Activated CD4-positive, alpha-beta T cell treated with anti-CD3 and anti-CD28 coated beads, Interleukin-2, amount 10 ng/mL, durations not matched to agents 7 days and 5 days (primary cell): Measurements from ENCODE around the gene ARFIP2. TPM values are rescaled to one million over a fixed set of nuclear protein-coding genes. Genes with fewer than 3 reads are reported as not detected.
"Not testable (repeated sequence)": the region's sequence is repeated elsewhere in the genome, so short reads cannot be mapped to it uniquely, and the experiment has no call there.

Experiments
- CTCF ChIA-PET: fragments of 350-600 bp; sonication (Branson Sonifier 250); formaldehyde crosslinking; loops from one replicate; lab custom pipeline; 2021; ENCODE audit warnings: antibody characterized with exemption; lab: Charles Lee
- POLR2A ChIA-PET: fragments of 350-600 bp; sonication (Branson Sonifier 250); formaldehyde crosslinking; loops from one replicate; lab custom pipeline; 2021; ENCODE audit warnings: antibody characterized with exemption; lab: Charles Lee
- DNase-seq: peaks from one replicate; pipeline ENCODE4 v3.0.0-alpha.2; 2020
- H3K27ac Mint-ChIP-seq: one replicate; pipeline ENCODE4 v1.8.0; 2021; ENCODE audit warnings: mild to moderate bottlenecking, moderate library complexity, mixed read lengths
- H3K27me3 Mint-ChIP-seq: one replicate; pipeline ENCODE4 v1.8.0; 2021; ENCODE audit warnings: mixed read lengths
- H3K36me3 Mint-ChIP-seq: one replicate; pipeline ENCODE4 v1.8.0; 2021; ENCODE audit warnings: low read depth, mixed read lengths
- H3K4me1 Mint-ChIP-seq: one replicate; pipeline ENCODE4 v1.8.0; 2021; ENCODE audit warnings: mixed read lengths
- H3K4me3 Mint-ChIP-seq: one replicate; pipeline ENCODE4 v1.8.0; 2021; ENCODE audit warnings: mild to moderate bottlenecking, moderate library complexity, mixed read lengths
- H3K9me3 Mint-ChIP-seq: one replicate; pipeline ENCODE4 v1.8.0; 2021; ENCODE audit warnings: mixed read lengths
- total RNA-seq, 2 experiments: library from RNA; stranded (reverse); gene quantifications; one replicate each; pipeline ENCODE4 v1.2.3, GENCODE V29; 2021

Gene ARFIP2, protein sequence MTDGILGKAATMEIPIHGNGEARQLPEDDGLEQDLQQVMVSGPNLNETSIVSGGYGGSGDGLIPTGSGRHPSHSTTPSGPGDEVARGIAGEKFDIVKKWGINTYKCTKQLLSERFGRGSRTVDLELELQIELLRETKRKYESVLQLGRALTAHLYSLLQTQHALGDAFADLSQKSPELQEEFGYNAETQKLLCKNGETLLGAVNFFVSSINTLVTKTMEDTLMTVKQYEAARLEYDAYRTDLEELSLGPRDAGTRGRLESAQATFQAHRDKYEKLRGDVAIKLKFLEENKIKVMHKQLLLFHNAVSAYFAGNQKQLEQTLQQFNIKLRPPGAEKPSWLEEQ
- 10 to 100 TPM; 39.0 to 40.6 TPM for total RNA-seq

DNA sequence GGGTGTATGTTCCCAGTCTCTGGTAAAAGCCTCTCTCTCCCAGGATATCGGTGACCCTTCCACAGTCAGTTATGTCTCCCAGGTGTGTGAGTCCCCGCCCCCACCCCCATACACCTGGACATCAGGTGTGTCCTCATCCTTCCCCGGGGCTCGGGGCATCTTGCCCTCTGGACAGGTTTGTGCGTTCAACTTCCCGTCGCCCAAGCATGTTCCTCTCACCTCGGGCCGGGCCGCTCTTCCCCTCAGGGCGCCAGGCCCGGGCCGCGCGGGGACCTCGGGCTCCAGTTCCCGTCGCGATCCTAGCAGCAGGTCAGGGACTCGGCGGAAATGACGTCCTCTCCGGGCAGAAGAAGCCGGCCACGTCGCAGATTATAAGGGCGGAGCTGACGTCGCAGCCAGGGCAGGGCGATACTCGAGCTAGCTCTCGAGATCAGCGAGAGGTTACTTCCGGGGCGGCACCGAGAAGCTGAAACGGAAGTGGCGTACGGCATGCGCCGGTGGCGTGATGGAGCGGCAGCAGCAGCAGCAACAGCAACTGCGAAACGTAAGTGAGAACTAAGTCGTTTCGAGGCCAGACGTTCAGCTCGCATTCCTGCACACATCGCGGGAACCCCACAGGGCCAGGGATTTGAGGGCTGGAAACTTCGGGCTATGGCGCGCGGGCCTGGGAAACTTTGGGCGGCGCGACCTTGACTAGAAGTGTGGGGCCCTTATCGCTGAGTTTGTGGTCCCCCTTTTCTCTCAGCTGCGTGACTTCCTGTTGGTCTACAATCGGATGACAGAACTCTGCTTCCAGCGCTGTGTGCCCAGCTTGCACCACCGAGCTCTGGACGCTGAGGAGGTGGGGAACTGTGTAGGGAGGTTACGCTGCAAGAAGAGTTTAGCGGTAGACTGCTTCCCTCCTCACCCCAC lies at the start of gene ARFIP2, which contains the start of gene TIMM10B:
Gene ARFIP2, minus strand, starts transcription at position 320 of the 912 bp plus-strand sequence. CDS start 910 bp downstream, outside the sequence.
Gene TIMM10B, plus strand, starts transcription at position 490 of the 912 bp plus-strand sequence. Its CDS starts 16 bp downstream, at position 506.
- Mint-ChIP-seq H3K27ac (peak within 1 kb of the TSS; percentile 93), H3K9me3 (no peaks in the 10 kb centered on the region), H3K4me1 (peaks cover 37% of the 10 kb centered on the region), H3K27me3 (no peaks in the 10 kb centered on the region), H3K36me3 (peaks cover 30% of the 10 kb centered on the region), H3K4me3 (peak within 1 kb of the TSS; percentile 82)
- ChIA-PET CTCF (interaction anchor here (0.8 to 2.3 kb wide), 9 partner anchors 10 to 113 kb away, joined by 3 to 12 read pairs (median 3); partner anchors contain the start of gene DNHD1), POLR2A (interaction anchor here (0.6 kb wide), 3 partner anchors 15 to 138 kb away, joined by 3 to 4 read pairs (median 3); partner anchors contain the start of gene TPP1)
- DNase-seq = peak; percentile 98

DNA sequence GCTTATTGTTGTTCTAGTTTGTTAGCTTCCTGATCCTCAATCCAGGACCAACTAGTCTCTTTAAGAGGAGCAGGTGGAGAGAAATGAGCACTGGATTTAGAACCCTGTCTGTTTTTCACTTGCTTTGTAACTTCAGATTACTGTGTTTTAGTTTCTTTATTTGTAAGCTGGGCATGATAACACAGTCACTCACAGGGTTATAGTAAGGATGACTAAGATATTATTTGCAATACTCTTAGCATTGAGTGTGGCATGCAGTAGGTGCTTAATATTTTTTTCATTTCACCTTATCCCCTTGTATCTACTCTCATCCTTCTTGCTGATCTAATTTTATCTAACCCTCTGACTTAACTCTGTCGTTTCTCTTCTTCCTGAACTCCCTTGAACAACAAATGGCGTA lies 49.7 kb upstream of the ARFIP2 start:
- ChIA-PET POLR2A (no interaction called here), CTCF (interaction anchor here (0.6 to 1.6 kb wide), 24 partner anchors 9 to 983 kb away, joined by 3 to 12 read pairs (median 3); partner anchors contain the start of genes DNHD1, ILK, MRPL17 and PPFIBP2)
- no peak for DNase-seq
- peaks cover 17% of the 10 kb centered on the region for H3K36me3 Mint-ChIP-seq
- H3K4me3 Mint-ChIP-seq = no peak overlapping the region
- no peaks in the 10 kb centered on the region for H3K9me3 Mint-ChIP-seq
- no peak overlapping the region for H3K27ac Mint-ChIP-seq
- no peaks in the 10 kb centered on the region for H3K27me3 Mint-ChIP-seq
- H3K4me1 Mint-ChIP-seq = peaks cover 18% of the 10 kb centered on the region

DNA sequence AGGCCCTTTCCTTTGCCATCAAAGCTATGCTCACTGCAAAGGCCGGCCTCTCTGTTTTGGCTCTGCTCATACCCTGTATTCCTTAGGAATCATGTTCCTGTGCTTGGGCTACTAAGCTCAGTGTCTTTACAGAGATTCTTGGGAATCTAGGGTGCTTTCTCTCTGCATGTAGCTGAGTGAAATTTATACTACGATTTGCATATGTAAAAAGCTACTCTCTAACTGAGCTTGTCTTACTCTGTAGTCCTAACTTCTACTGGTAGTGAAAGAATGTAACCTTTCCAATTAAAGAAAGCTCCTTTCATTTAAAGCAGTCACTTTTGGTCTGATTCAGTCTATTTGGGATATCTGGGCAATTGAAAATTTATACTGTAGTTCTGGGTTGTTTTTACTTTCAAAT lies 48.1 kb upstream of the ARFIP2 start:
- ChIA-PET CTCF (interaction anchor here (0.9 to 2.0 kb wide), 4 partner anchors 10 to 150 kb away, joined by 3 to 4 read pairs (median 4); no protein-coding TSS in a partner anchor), POLR2A (no interaction called here)
- Mint-ChIP-seq H3K4me1 (peaks cover 30% of the 10 kb centered on the region), H3K36me3 (peaks cover 27% of the 10 kb centered on the region), H3K4me3 (no peak overlapping the region), H3K27ac (no peak overlapping the region), H3K9me3 (no peaks in the 10 kb centered on the region), H3K27me3 (no peaks in the 10 kb centered on the region)
- no peak for DNase-seq

DNA sequence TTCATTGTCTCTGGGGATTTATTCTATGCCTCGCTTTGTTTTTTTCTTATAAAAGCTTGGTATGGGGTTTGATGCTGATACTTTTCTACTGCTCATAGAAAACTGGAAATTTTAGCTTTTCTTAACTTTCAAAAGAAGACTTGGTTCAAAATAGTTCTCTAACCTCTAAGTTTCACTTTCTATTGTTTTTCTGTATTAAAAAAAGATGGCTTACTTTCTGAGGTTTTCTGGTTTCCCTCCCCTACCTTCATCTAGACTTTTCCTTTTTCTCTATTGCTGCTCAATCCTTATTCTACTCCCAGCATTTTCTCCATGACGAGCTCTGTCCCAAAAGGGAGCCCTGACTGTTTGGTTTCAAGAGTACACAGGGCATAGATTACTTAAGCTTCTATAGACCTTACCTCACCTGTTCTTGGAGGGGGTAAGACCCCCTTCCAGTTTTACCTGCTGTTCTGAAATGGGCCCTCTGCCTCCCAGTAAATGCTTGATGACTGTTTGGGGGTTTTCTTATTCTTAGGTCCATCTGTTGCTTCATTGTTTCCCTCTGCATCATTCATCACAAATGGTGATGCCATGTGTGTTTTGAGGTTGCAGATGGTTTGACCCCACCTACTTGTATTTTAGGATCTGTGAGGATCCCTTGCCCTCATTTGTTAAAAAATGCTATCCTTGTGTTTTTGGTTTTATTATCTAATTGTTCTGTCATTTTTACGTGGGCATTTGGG lies 45.4 kb upstream of the ARFIP2 start:
- ChIA-PET CTCF (interaction anchor here (1.2 kb wide), 1 partner anchor 157 kb away, joined by 3 read pairs; the partner anchor contains the start of gene MRPL17), POLR2A (no interaction called here)
- Mint-ChIP-seq H3K36me3 (peaks cover 35% of the 10 kb centered on the region), H3K27ac (peak overlapping the region; percentile 94), H3K4me1 (peaks cover 36% of the 10 kb centered on the region), H3K9me3 (no peaks in the 10 kb centered on the region), H3K4me3 (peak overlapping the region; percentile 66), H3K27me3 (no peaks in the 10 kb centered on the region)
- no peak for DNase-seq

DNA sequence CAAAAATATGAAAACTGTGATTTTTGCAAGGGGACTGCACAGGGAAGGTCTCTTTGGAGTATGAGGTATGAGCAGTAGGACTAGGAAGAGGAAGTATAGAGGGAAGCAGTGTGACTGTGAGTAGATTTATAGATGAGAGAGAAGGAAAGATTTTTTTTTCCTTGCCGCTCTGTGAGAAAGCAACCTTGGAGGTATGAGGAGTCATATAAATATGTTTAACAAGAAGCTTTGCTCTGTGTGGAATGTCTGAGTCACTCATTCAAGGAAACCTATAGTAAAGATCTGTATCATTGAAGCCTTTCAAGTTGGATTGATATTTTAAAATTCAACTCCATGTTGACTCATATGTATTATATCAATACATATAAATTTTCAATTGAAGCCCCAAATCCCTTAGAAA lies 42.1 kb upstream of the ARFIP2 start:
- Mint-ChIP-seq H3K4me3 (no peak overlapping the region), H3K9me3 (no peaks in the 10 kb centered on the region), H3K27me3 (no peaks in the 10 kb centered on the region), H3K27ac (no peak overlapping the region), H3K4me1 (peaks cover 36% of the 10 kb centered on the region), H3K36me3 (peaks cover 42% of the 10 kb centered on the region)
- no peak for DNase-seq
- ChIA-PET POLR2A (interaction anchor here (0.6 kb wide), 1 partner anchor 88 kb away, joined by 3 read pairs; the partner anchor contains the start of gene TAF10), CTCF (interaction anchor here (1.1 to 2.5 kb wide), 4 partner anchors 10 to 144 kb away, joined by 3 to 11 read pairs (median 4); no protein-coding TSS in a partner anchor)

DNA sequence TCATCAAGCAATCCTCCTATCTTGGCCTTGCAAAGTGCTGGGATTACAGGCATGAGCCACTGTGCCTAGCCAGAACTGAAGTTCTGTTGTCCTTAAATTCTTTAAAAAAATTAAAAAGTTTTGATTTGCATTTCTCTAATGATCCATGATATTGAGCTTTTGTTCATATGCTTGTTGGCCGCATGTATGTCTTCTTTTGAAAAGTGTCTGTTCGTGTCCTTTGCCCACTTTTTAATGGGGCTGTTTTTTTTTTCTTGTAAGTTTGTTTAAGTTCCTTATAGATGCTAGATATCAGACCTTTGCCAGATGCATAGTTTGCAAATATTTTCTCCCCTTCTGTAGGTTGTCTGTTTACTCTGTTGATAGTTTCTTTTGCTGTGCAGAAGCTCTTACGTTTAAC lies 40.8 kb upstream of the ARFIP2 start:
- Mint-ChIP-seq H3K4me1 (peaks cover 29% of the 10 kb centered on the region), H3K36me3 (peaks cover 36% of the 10 kb centered on the region)
- H3K27me3 Mint-ChIP-seq, H3K27ac Mint-ChIP-seq, POLR2A ChIA-PET, CTCF ChIA-PET, H3K9me3 Mint-ChIP-seq, H3K4me3 Mint-ChIP-seq, DNase-seq: not testable (repeated sequence)

DNA sequence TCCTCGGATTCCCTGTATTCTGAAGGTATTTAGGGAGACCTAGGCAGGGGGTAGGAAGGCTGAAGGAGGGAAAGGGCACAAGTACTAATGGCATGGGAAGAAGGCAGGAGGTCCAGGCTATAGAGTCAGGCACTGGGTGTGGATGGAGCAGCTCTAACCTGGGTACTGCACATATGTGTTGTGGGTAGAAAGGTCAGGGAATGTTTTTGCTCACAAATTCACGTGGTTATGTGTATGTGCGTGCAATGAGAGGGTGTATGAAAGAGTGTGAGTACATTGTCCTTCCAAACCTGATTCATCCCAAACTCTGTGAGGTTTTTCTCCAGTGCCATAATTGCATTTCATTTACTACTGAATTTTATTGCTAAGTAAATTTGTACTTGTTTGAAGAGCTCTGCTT lies 39.1 kb upstream of the ARFIP2 start:
- Mint-ChIP-seq H3K4me1 (peaks cover 16% of the 10 kb centered on the region), H3K27ac (no peak overlapping the region), H3K9me3 (no peaks in the 10 kb centered on the region), H3K4me3 (no peak overlapping the region), H3K27me3 (no peaks in the 10 kb centered on the region), H3K36me3 (peaks cover 27% of the 10 kb centered on the region)
- ChIA-PET POLR2A (no interaction called here), CTCF (interaction anchor here (1.2 kb wide), 1 partner anchor 9 kb away, joined by 4 read pairs; no protein-coding TSS in a partner anchor)
- DNase-seq = no peak

DNA sequence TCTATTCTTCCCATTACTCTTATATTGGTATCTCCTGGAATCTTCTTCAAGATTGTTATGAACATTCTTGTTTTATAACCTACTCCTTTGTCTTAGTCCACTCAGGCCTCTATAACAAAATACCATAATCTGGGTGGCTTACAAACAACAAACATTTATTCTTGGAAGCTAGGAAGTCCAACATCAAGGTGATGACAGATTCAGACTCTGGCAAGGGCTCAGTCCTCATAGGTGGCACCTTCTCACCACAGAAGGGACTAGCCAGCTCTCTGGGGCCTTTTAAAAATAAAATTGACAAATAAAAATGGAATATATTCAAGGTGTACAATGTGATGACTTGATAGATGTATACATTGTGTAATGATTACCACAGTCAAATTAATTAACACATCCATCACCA lies 35.7 kb upstream of the ARFIP2 start:
- POLR2A ChIA-PET = no interaction called here
- CTCF ChIA-PET = interaction anchor here (0.7 kb wide), 1 partner anchor 14 kb away, joined by 3 read pairs; no protein-coding TSS in a partner anchor

DNA sequence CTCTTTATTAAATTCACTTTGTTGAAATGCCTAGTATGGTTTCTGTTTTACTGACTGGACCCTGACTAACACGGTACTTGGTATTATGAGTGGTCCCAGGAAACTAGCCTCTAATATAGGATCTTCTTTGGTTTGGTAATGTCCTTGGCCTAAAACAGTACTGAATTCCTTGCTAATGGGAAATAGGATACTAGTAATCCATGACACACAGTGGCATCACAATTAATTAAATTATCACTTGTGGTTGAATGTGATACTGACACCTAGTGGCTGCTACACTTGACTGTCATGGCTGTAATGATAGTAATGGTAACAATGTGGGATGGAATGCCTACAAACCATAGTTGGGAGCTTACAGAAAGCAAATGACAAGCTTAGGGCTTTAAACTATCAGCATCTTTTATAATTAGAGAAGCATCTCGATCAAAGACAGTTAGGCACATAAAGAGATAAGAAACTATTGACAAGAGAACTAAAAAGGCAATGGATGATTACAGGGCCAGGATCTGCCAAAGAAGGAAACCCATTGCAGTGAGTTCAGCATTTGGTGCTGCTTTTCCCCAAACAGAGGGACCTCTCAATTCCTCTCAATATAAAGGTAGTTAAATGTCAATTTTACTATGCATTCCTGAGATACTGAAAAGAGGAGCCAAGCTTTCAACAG lies 24.6 kb upstream of the ARFIP2 start:
- Mint-ChIP-seq H3K9me3 (no peaks in the 10 kb centered on the region), H3K4me1 (peaks cover 4% of the 10 kb centered on the region)

More for the DNA sequence above, 35.7 kb upstream of the ARFIP2 start:
- Mint-ChIP-seq H3K27ac (no peak overlapping the region), H3K9me3 (no peaks in the 10 kb centered on the region), H3K27me3 (no peaks in the 10 kb centered on the region), H3K4me3 (no peak overlapping the region), H3K36me3 (peaks cover 22% of the 10 kb centered on the region), H3K4me1 (no peaks in the 10 kb centered on the region)
- DNase-seq = no peak

DNA sequence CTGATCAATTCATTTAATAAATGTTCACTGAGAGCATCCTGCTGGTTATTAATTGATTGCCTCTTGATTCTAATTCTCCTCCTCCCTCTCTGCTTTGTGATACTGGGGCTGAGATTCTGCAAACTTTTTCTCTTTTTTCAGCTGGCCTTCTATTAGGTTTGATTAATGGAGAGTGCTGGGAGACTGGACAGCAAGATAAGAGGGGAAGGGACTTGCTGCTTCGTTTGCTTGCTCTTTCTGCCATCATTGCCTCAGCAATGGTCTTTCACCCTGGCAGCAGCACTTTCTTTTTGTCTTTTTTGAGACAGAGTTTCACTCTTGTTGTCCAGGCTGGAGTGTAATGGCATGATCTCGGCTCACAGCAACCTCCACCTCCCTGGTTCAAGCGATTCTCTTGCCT lies 23.0 kb upstream of the ARFIP2 start:
- DNase-seq = no peak
- Mint-ChIP-seq H3K4me3 (no peak overlapping the region), H3K36me3 (peaks cover 9% of the 10 kb centered on the region), H3K9me3 (no peaks in the 10 kb centered on the region), H3K4me1 (peaks cover 4% of the 10 kb centered on the region), H3K27ac (peak overlapping the region; percentile 4), H3K27me3 (no peaks in the 10 kb centered on the region)
- POLR2A ChIA-PET = no interaction called here
- CTCF ChIA-PET = interaction anchor here (0.9 to 1.9 kb wide), 3 partner anchors 14 to 125 kb away, joined by 5 to 10 read pairs (median 5); no protein-coding TSS in a partner anchor

More for the DNA sequence above, 24.6 kb upstream of the ARFIP2 start:
- Mint-ChIP-seq H3K27me3 (no peaks in the 10 kb centered on the region), H3K36me3 (peaks cover 11% of the 10 kb centered on the region), H3K4me3 (no peak overlapping the region), H3K27ac (no peak overlapping the region)
- peak; percentile 50 for DNase-seq
- POLR2A ChIA-PET = no interaction called here
- CTCF ChIA-PET = interaction anchor here (0.6 to 2.5 kb wide), 7 partner anchors 8 to 128 kb away, joined by 3 to 12 read pairs (median 5); no protein-coding TSS in a partner anchor

DNA sequence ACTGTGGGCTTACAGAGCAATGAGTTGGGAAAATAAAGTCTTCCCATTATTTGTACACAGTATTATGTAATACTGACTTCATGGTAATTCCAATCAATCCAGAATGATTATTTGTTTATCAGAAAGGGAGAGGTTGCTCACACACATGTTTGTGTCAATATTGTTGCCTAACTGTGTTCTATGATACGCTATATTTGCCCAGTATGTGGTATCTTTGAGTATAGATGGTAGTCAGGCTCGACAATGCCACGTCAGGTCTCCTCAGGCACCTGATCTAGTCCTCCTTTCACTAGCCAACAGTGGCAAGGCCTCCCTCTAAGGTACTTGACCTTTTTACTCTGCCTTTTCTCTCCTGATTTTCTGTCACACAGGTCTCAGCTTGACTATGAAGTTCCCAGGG lies 21.3 kb upstream of the ARFIP2 start:
- no peaks in the 10 kb centered on the region for H3K9me3 Mint-ChIP-seq
- H3K36me3 Mint-ChIP-seq = peaks cover 11% of the 10 kb centered on the region
- no peak overlapping the region for H3K27ac Mint-ChIP-seq
- ChIA-PET POLR2A (no interaction called here), CTCF (interaction anchor here (1.6 kb wide), 1 partner anchor 61 kb away, joined by 3 read pairs; no protein-coding TSS in a partner anchor)
- no peak for DNase-seq
- H3K4me3 Mint-ChIP-seq = no peak overlapping the region
- H3K4me1 Mint-ChIP-seq = peaks cover 4% of the 10 kb centered on the region
- no peaks in the 10 kb centered on the region for H3K27me3 Mint-ChIP-seq
